Measurements from ENCODE around the gene MEAK7.

The MEAK7 gene

DNA sequence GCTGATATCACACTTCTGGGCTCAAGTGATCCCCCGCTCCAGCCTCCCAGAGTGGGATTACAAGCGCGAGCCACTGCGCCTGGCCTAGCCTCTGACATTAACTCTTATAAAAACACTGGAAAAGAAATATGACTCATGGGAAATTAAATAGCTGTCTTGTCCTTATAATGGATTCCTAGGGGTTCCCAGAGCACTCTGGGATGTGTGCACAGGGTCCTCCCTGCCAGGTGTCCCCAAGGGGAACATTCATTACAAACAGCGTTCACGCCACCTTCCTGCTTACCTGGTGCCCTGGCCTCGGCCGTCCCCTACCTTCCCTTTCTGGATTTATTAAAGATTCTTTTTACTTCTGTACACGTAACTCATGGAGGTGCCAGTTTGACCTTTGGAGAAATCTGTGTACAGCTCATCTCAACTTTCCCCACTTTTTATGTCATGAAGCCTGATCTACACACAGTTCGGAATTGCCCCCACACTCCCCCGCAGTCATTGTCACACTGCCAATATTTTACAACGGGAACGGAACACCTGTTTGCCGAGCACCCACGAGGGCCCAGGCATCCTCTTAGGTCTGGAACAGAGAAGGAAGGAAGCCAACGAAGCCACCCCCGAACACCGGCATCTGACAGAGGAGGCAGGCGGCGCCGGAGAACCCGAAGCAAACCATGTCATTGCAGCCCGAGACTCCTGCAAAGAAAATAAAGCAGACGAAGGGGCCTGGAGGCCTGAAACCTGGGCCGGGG, 39.7 kb upstream of the MEAK7 start:
- H4K20me1 ChIP-seq (ENCODE audit: control insufficient read depth, insufficient read depth, low read depth, low read length), result no peaks in the 10 kb centered on the region
- no peaks in the 10 kb centered on the region for H3K36me3 ChIP-seq (ENCODE audit: control insufficient read depth, low read length)
- H3K9me3 ChIP-seq (ENCODE audit: control insufficient read depth, insufficient read depth, low read length), result no peaks in the 10 kb centered on the region
- no peaks in the 10 kb centered on the region for H3F3A ChIP-seq (ENCODE audit: control insufficient read depth, insufficient read depth)
- no peak for TF ChIP-seq EZH2phosphoT487 (IDR thresholded peaks at IDR 0.05; ENCODE audit: borderline replicate concordance, low read length)
- TF ChIP-seq CTCF (IDR thresholded peaks at IDR 0.05; ENCODE audit: low read depth, low read length, poor library complexity, severe bottlenecking), result no peak
- no peaks in the 10 kb centered on the region for H3K9me2 ChIP-seq (replicated peaks; ENCODE audit: control insufficient read depth, low read length)
- no peak overlapping the region for H3K27ac ChIP-seq (ENCODE audit: low read depth, low read length)
- H3K79me2 ChIP-seq (ENCODE audit: control insufficient read depth, low read length), result no peaks in the 10 kb centered on the region
- peaks cover 16% of the 10 kb centered on the region for H3K27me3 ChIP-seq (ENCODE audit: control insufficient read depth, low read length)
- no peak overlapping the region for H3K4me3 ChIP-seq (ENCODE audit: low read length)
- H3K4me2 ChIP-seq (ENCODE audit: low read length), result no peak overlapping the region
- peaks cover 5% of the 10 kb centered on the region for H3K4me1 ChIP-seq (ENCODE audit: control insufficient read depth, low read length)

DNA sequence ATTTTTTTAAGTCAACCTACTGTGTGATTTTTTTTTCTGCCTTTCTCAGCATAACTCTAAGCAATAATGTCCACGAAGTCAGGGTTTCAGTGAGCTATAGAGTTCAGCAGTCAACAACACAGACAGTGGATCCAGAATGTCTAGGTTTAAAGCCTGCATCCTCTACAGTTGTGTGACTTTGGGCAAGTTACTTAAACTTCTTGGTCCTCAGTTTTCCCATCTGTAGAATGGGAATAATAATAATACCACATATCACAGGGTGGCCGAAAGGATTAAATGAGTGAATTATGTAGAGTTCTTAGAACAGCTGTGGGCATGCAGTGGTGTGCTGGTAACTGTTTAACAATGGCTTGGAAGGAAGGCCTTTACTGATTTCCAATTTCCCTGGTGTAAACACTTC, 38.8 kb upstream of the MEAK7 start:
- Histone ChIP-seq H3K27ac (ENCODE audit: low read depth, low read length) (no peak overlapping the region), H3K27me3 (ENCODE audit: control insufficient read depth, low read length) (peaks cover 16% of the 10 kb centered on the region), H3K79me2 (ENCODE audit: control insufficient read depth, low read length) (no peaks in the 10 kb centered on the region), H3F3A (ENCODE audit: control insufficient read depth, insufficient read depth) (no peaks in the 10 kb centered on the region), H4K20me1 (ENCODE audit: control insufficient read depth, insufficient read depth, low read depth, low read length) (no peaks in the 10 kb centered on the region), H3K4me2 (ENCODE audit: low read length) (no peak overlapping the region), H3K36me3 (ENCODE audit: control insufficient read depth, low read length) (no peaks in the 10 kb centered on the region), H3K9me3 (ENCODE audit: control insufficient read depth, insufficient read depth, low read length) (no peaks in the 10 kb centered on the region), H3K4me1 (ENCODE audit: control insufficient read depth, low read length) (no peaks in the 10 kb centered on the region), H3K9me2 (replicated peaks; ENCODE audit: control insufficient read depth, low read length) (no peaks in the 10 kb centered on the region), H3K4me3 (ENCODE audit: low read length) (no peak overlapping the region)
- TF ChIP-seq EZH2phosphoT487 (IDR thresholded peaks at IDR 0.05; ENCODE audit: borderline replicate concordance, low read length), result no peak
- no peak for TF ChIP-seq CTCF (IDR thresholded peaks at IDR 0.05; ENCODE audit: low read depth, low read length, poor library complexity, severe bottlenecking)

GRCh38 chr16:84541999-84542817, 37.7 kb upstream of the MEAK7 start:
- Histone ChIP-seq H3K4me2 (ENCODE audit: low read length) (no peak overlapping the region), H3K9me3 (ENCODE audit: control insufficient read depth, insufficient read depth, low read length) (no peaks in the 10 kb centered on the region), H3K36me3 (ENCODE audit: control insufficient read depth, low read length) (no peaks in the 10 kb centered on the region), H3K27ac (ENCODE audit: low read depth, low read length) (no peak overlapping the region), H4K20me1 (ENCODE audit: control insufficient read depth, insufficient read depth, low read depth, low read length) (no peaks in the 10 kb centered on the region), H3K79me2 (ENCODE audit: control insufficient read depth, low read length) (no peaks in the 10 kb centered on the region), H3K9me2 (replicated peaks; ENCODE audit: control insufficient read depth, low read length) (no peaks in the 10 kb centered on the region), H3K27me3 (ENCODE audit: control insufficient read depth, low read length) (peaks cover 16% of the 10 kb centered on the region), H3K4me3 (ENCODE audit: low read length) (no peak overlapping the region), H3F3A (ENCODE audit: control insufficient read depth, insufficient read depth) (no peaks in the 10 kb centered on the region), H3K4me1 (ENCODE audit: control insufficient read depth, low read length) (no peaks in the 10 kb centered on the region)
- TF ChIP-seq EZH2phosphoT487 (IDR thresholded peaks at IDR 0.05; ENCODE audit: borderline replicate concordance, low read length) (no peak), CTCF (IDR thresholded peaks at IDR 0.05; ENCODE audit: low read depth, low read length, poor library complexity, severe bottlenecking) (no peak)

Measured in DOHH2 (cell line).